BJ (cell line): ENCODE results near the gene PDE8B. TPM values are rescaled to one million over a fixed set of nuclear protein-coding genes. Genes with fewer than 3 reads are reported as not detected.

Experiments used
- CTCF ChIA-PET: fragments of 350-600 bp; formaldehyde crosslinking; extraction: SDS; loops from one replicate; lab custom pipeline; 2021; ENCODE audit warnings: antibody characterized with exemption, inconsistent platforms; lab: Yijun Ruan, JAX
- POLR2A ChIA-PET: fragments of 300-600 bp; sonication (Branson Sonifier 250); formaldehyde crosslinking; extraction: SDS; loops from one replicate; lab custom pipeline; 2021; ENCODE audit warnings: antibody characterized with exemption; lab: Charles Lee
- DNase-seq: peaks from one replicate; pipeline ENCODE4 v3.0.0-alpha.2; 2011; ENCODE audit warnings: low read depth
- H3K27me3 ChIP-seq: 2 replicates; pipeline ENCODE4 v1.6.0; 2011; ENCODE audit warnings: low read length; ENCODE audit not compliant: control insufficient read depth, insufficient read depth
- H3K36me3 ChIP-seq: 2 replicates; pipeline ENCODE4 v1.5.1; 2011; ENCODE audit warnings: low read length; ENCODE audit not compliant: control insufficient read depth, insufficient read depth
- H3K4me3 ChIP-seq: 2 replicates; pipeline ENCODE4 v1.5.1; 2011; ENCODE audit warnings: low read depth, mild to moderate bottlenecking, control low read depth, low read length
- polyA plus RNA-seq: library from polyadenylated mRNA; depleted of rRNA; stranded (reverse); fragments of >200 nt; gene quantifications from 2 replicates; pipeline ENCODE4 v1.2.3, GENCODE V29; 2011
- TF ChIP-seq, protein P1 (sequence below): IDR thresholded peaks from 2 replicates; pipeline ENCODE4 v1.5.1; 2011; ENCODE audit warnings: low read depth, mild to moderate bottlenecking, control low read depth, inconsistent platforms, low read length, moderate library complexity; ENCODE audit not compliant: insufficient read depth

The PDE8B gene
- polyA plus RNA-seq, 1 experiment = 2.2 TPM

DNA sequence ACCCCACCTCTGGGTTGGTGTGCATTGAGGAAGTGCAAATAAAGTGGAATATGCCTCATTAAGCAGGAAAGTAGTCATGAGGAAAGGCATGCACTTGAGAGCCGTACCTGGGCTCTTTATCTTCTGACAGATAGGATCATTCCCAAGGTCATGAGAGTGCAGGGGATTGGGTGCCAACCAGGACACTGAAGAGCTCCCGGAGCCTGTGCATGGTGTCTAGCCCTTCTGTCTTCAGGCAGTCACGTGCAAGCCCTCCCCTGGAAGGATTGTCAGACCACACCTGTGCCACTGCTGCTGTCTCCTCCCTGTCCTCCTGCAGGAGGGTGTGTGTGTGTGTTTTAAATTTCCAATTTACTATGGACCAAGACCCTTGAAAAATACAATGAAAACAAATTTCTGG, 69.6 kb downstream of the PDE8B start:
- Histone ChIP-seq H3K4me3 (no peak overlapping the region), H3K27me3 (no peaks in the 10 kb centered on the region), H3K36me3 (no peaks in the 10 kb centered on the region)
- no peak for DNase-seq
- ChIA-PET CTCF (no interaction called here), POLR2A (no interaction called here)
- TF ChIP-seq, protein P1, sequence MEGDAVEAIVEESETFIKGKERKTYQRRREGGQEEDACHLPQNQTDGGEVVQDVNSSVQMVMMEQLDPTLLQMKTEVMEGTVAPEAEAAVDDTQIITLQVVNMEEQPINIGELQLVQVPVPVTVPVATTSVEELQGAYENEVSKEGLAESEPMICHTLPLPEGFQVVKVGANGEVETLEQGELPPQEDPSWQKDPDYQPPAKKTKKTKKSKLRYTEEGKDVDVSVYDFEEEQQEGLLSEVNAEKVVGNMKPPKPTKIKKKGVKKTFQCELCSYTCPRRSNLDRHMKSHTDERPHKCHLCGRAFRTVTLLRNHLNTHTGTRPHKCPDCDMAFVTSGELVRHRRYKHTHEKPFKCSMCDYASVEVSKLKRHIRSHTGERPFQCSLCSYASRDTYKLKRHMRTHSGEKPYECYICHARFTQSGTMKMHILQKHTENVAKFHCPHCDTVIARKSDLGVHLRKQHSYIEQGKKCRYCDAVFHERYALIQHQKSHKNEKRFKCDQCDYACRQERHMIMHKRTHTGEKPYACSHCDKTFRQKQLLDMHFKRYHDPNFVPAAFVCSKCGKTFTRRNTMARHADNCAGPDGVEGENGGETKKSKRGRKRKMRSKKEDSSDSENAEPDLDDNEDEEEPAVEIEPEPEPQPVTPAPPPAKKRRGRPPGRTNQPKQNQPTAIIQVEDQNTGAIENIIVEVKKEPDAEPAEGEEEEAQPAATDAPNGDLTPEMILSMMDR = no peak

DNA sequence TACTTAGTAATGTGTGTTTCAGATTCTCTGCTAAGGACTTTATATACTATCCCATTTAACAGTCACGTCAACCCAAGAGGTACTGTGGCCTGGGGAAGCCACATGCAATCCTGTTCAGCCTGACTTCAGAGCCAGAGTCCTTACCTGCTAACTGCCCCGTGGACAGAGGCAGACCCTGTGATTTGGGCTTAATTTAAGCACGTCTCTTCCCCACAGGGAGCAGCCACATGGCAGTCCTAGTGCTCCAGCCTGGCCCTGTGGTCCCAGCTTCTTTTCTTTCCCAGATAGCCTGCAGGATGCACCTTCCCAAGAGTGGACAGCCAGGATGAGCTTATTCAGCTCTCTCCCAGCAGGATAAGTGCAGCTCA, 71.5 kb downstream of the PDE8B start:
- ChIA-PET POLR2A (no interaction called here), CTCF (interaction anchor here (0.9 to 1.5 kb wide), 4 partner anchors 11 to 109 kb away, joined by 3 to 10 read pairs (median 3); no protein-coding TSS in a partner anchor)
- DNase-seq = no peak
- H3K27me3 ChIP-seq = no peaks in the 10 kb centered on the region
- no peaks in the 10 kb centered on the region for H3K36me3 ChIP-seq
- no peak overlapping the region for H3K4me3 ChIP-seq
- TF ChIP-seq, protein P1 = no peak

DNA sequence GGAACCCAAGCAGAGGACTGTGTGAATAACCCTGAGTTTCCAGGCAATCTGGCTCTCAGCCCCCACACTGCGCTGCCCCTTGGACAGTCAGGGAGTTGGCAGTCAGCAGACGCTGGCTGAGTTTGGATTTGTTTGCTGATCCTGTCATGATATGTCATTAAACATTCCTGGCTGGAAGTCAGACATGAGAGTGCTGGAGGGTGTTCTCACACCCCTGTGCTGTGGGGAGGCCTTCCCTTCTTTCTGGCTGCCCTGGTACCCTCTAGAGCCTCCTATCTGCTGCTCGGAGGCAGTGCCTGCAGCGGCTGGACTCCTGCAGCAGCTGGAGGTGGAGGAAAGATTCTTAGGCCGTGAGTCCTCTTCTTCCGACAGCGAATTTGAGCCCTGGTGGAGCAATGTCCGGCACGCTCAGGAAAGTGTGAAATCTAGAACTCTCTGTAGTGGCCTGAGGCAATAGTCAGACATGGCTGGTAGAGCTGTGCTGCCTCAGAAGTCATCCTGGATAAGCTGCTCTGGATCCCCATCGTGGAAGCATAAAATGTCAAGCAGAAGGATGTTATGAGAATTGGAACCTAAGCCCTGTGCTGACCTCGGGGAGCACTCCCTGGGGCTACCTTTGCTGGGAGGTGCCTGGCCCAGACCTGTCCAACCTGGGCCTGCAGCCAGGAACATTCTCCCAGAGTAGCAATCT, 72.0 kb downstream of the PDE8B start:
- TF ChIP-seq, protein P1 = peak; percentile 81
- CTCF ChIA-PET = interaction anchor here (0.9 to 1.5 kb wide), 6 partner anchors 11 to 154 kb away, joined by 3 to 10 read pairs (median 3); no protein-coding TSS in a partner anchor
- DNase-seq = peak; percentile 58

DNA sequence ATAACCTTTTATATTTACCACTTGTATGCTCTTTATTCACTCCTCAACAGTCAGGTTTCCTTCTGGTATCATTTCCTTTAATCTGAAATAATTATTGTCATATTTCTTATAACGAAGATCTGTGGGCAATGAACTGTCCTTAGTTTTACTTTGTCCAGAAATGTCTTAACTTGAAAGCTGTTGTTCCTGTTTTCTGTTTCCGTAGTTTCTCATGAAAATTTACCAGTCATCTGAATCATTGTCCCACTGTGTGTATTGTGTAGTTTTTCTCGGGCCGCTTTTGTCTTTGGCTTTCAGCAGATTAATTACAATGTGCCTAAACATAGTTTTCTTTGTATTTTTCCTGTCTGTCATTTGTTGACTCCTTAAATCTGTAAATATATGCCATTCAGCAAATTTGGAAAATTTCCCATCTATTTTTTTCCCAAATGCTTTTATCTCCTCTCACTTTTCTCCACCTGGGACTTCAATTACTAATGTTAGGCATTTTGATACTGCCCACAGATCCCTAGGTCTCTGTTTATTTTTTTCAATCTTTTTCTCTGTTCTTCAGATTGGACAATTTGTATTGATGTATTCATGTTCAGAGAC, 74.9 kb downstream of the PDE8B start:
- no peaks in the 10 kb centered on the region for H3K36me3 ChIP-seq
- TF ChIP-seq, protein P1 = no peak
- ChIA-PET CTCF (no interaction called here), POLR2A (no interaction called here)
- no peak overlapping the region for H3K4me3 ChIP-seq
- H3K27me3 ChIP-seq = no peaks in the 10 kb centered on the region
- DNase-seq = no peak

More for the DNA sequence above, 72.0 kb downstream of the PDE8B start:
- Histone ChIP-seq H3K36me3 (no peaks in the 10 kb centered on the region), H3K4me3 (no peak overlapping the region), H3K27me3 (no peaks in the 10 kb centered on the region)
- POLR2A ChIA-PET = no interaction called here

DNA sequence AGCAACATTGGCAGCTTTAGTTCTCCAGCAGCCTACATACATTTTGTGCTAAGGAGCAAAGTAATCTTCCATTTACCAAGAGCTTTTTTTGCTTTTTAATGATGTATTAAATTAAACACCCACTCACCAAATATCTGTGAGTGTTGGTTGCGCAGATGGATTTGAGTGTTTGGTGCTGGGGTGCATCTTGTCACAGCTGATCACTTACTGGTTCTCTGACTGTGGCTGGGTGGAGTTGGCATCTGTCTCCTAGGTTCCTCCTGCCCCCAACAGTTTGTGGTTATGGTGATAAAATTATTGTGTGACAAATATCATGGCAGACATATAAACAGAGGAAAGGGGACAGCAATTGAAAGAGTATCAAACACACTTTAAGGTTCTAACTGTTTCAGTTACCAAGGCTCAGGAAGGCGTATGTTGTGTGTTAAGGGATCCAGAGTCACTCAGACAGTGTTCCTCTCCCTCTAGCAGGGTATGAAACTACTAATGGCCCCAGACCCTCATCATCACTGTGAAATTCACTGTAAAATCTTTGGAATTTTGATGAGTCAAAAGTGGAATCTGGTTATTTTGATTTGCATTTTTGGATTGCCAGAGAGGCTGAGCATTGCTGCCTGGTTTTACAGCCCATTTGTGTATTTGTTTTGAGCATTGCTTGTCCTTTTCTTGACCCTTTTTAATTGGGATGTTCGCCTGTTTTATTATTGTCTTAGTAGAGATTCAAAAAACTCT, 81.7 kb downstream of the PDE8B start:
- CTCF ChIA-PET = interaction anchor here (0.9 kb wide), 1 partner anchor 136 kb away, joined by 6 read pairs; no protein-coding TSS in a partner anchor
- no peaks in the 10 kb centered on the region for H3K36me3 ChIP-seq
- H3K4me3 ChIP-seq = no peak overlapping the region
- POLR2A ChIA-PET = no interaction called here
- peak; percentile 88 for DNase-seq
- TF ChIP-seq, protein P1 = no peak
- no peaks in the 10 kb centered on the region for H3K27me3 ChIP-seq
